ENCODE results near the gene ERFE.

DNA sequence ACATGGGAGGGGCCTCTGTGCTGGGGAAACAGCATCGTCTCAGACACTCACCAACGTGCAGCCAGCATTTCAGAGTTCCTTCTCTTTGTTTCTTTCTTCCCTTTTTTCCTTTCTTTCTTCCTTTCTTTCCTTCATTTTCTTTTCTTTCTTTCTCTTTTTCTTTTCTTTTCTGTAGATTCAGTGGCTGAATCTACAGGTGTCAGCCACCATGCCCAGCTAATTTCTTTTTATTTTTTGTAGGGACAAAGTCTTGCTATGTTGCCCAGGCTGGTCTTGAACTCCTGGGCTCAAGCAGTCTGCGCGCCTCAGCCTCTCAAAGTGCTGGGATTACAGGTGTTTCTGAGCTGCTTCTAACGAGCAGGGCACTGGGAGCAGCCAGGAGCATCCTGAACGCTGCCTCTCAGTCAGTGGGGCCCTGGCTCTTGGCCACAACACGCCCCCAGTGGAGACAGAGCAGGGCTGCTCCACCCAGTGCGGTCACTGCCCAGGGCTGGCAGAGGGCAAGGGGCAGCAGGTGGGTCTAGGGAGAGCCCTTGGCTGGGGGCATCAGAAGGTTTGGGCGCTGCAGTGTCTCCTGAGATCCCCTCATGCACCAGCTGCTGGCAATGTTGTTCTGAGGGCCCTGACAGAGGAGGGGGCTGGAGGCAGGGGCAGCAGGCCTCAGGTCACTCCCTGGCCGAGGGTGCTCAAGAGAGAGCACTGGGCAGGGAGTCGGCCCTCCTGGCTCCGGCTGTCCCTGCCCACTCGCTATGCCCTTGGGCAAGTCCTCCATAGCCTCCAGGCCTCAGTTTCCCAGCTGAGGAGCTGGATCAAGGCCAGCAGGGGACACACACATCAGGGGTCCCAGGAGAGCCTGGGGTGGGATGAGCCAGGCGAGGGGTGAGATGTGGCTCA lies 25.0 kb upstream of the ERFE start:
- TF ChIP-seq, protein P1, sequence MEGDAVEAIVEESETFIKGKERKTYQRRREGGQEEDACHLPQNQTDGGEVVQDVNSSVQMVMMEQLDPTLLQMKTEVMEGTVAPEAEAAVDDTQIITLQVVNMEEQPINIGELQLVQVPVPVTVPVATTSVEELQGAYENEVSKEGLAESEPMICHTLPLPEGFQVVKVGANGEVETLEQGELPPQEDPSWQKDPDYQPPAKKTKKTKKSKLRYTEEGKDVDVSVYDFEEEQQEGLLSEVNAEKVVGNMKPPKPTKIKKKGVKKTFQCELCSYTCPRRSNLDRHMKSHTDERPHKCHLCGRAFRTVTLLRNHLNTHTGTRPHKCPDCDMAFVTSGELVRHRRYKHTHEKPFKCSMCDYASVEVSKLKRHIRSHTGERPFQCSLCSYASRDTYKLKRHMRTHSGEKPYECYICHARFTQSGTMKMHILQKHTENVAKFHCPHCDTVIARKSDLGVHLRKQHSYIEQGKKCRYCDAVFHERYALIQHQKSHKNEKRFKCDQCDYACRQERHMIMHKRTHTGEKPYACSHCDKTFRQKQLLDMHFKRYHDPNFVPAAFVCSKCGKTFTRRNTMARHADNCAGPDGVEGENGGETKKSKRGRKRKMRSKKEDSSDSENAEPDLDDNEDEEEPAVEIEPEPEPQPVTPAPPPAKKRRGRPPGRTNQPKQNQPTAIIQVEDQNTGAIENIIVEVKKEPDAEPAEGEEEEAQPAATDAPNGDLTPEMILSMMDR (IDR thresholded peaks at IDR 0.05), result no peak
- TF ChIP-seq POLR2AphosphoS5 (IDR thresholded peaks at IDR 0.05), result no peak
- no peak for TF ChIP-seq EP300 (IDR thresholded peaks at IDR 0.05)

Measured in esophagus muscularis mucosa (tissue), 4 donors.